ENCODE data around the gene CCDC175. TPM values are rescaled to one million over a fixed set of nuclear protein-coding genes. Genes with fewer than 3 reads are reported as not detected.

CCDC175 gene
- total RNA-seq, 1 donor from 2014 or later: 0.24 TPM

- H3K36me3 ChIP-seq: no peaks in the 10 kb centered on the region
- no peak overlapping the region for H3K27ac ChIP-seq
- H3K4me3 ChIP-seq: peak overlapping the region; percentile 66
- Mint-ChIP-seq H3K36me3 (peaks cover 6% of the 10 kb centered on the region), H3K4me1 (peaks cover 10% of the 10 kb centered on the region), H3K9me3 (no peaks in the 10 kb centered on the region), H3K27ac (peak overlapping the region; percentile 78), H3K4me3 (peak overlapping the region; percentile 90), H3K27me3 (ENCODE audit: insufficient read depth, low read depth) (no peaks in the 10 kb centered on the region)
- H3K9ac ChIP-seq: no peak overlapping the region
- no peaks in the 10 kb centered on the region for H3K9me3 ChIP-seq (ENCODE audit: low read depth)
- H2AFZ ChIP-seq (replicated peaks): peak overlapping the region; percentile 96
- TF ChIP-seq EZH2phosphoT487 (IDR thresholded peaks at IDR 0.05) (no peak), EZH2 (IDR thresholded peaks at IDR 0.05) (no peak), CTCF (IDR thresholded peaks at IDR 0.05) (no peak)
- peaks cover 47% of the 10 kb centered on the region for H3K27me3 ChIP-seq
- H4K20me1 ChIP-seq (ENCODE audit: low read depth): peaks cover 20% of the 10 kb centered on the region
- H3K79me2 ChIP-seq (ENCODE audit: low read depth): no peaks in the 10 kb centered on the region
- H3K4me2 ChIP-seq: peak overlapping the region; percentile 99
- peaks cover 25% of the 10 kb centered on the region for H3F3A ChIP-seq (ENCODE audit: low read depth)
- DNase-seq (ENCODE audit: low spot score): peak; percentile 89
- H3K4me1 ChIP-seq: peaks cover 6% of the 10 kb centered on the region
These were observed 111.9 kb downstream of the CCDC175 start for GRCh38 chr14:59464486-59465315.

- no peaks in the 10 kb centered on the region for H3K36me3 ChIP-seq
- no peaks in the 10 kb centered on the region for H3K79me2 ChIP-seq (ENCODE audit: low read depth)
- Mint-ChIP-seq H3K9me3 (no peaks in the 10 kb centered on the region), H3K27me3 (ENCODE audit: insufficient read depth, low read depth) (no peaks in the 10 kb centered on the region), H3K4me3 (peak overlapping the region; percentile 82), H3K27ac (no peak overlapping the region), H3K4me1 (peaks cover 10% of the 10 kb centered on the region), H3K36me3 (peaks cover 6% of the 10 kb centered on the region)
- H3F3A ChIP-seq (ENCODE audit: low read depth): peaks cover 25% of the 10 kb centered on the region
- H3K4me3 ChIP-seq: peak overlapping the region; percentile 66
- no peak for TF ChIP-seq CTCF (IDR thresholded peaks at IDR 0.05)
- peak; percentile 14 for TF ChIP-seq EZH2phosphoT487 (IDR thresholded peaks at IDR 0.05)
- peak overlapping the region; percentile 96 for H2AFZ ChIP-seq (replicated peaks)
- H3K9ac ChIP-seq: no peak overlapping the region
- H3K27me3 ChIP-seq: peaks cover 47% of the 10 kb centered on the region
- H4K20me1 ChIP-seq (ENCODE audit: low read depth): peaks cover 20% of the 10 kb centered on the region
- no peaks in the 10 kb centered on the region for H3K9me3 ChIP-seq (ENCODE audit: low read depth)
- H3K4me1 ChIP-seq: peaks cover 6% of the 10 kb centered on the region
- H3K4me2 ChIP-seq: peak overlapping the region; percentile 99
- DNase-seq (ENCODE audit: low spot score): peak; percentile 19
- no peak overlapping the region for H3K27ac ChIP-seq
These were observed 112.7 kb downstream of the CCDC175 start for GRCh38 chr14:59463787-59464485.

- Histone ChIP-seq H4K20me1 (ENCODE audit: low read depth) (peaks cover 20% of the 10 kb centered on the region), H3K27me3 (peaks cover 47% of the 10 kb centered on the region), H3K9me3 (ENCODE audit: low read depth) (peaks cover 3% of the 10 kb centered on the region), H3K36me3 (peaks cover 2% of the 10 kb centered on the region), H3K4me3 (no peak overlapping the region), H3K79me2 (ENCODE audit: low read depth) (no peaks in the 10 kb centered on the region), H3F3A (ENCODE audit: low read depth) (peaks cover 25% of the 10 kb centered on the region), H3K4me1 (peaks cover 6% of the 10 kb centered on the region), H3K4me2 (no peak overlapping the region), H3K9ac (no peak overlapping the region), H2AFZ (replicated peaks) (no peak overlapping the region), H3K27ac (no peak overlapping the region)
- DNase-seq (ENCODE audit: low spot score): no peak
- H3K4me1 Mint-ChIP-seq: peaks cover 10% of the 10 kb centered on the region
- peaks cover 14% of the 10 kb centered on the region for H3K36me3 Mint-ChIP-seq
- H3K4me3 Mint-ChIP-seq: no peak overlapping the region
- H3K27ac Mint-ChIP-seq: no peak overlapping the region
- H3K27me3 Mint-ChIP-seq (ENCODE audit: insufficient read depth, low read depth): no peaks in the 10 kb centered on the region
- TF ChIP-seq EZH2phosphoT487 (IDR thresholded peaks at IDR 0.05) (no peak), CTCF (IDR thresholded peaks at IDR 0.05) (no peak), EZH2 (IDR thresholded peaks at IDR 0.05) (no peak)
- H3K9me3 Mint-ChIP-seq: peaks cover 2% of the 10 kb centered on the region
These were observed 114.7 kb downstream of the CCDC175 start for GRCh38 chr14:59461891-59462290.

All from neural progenitor cell (in vitro differentiated cells).